Mononuclear cell (primary cell): ENCODE measurements around the gene UBA6. TPM values are rescaled to one million over a fixed set of nuclear protein-coding genes. Genes with fewer than 3 reads are reported as not detected.

ENCODE experiments used
- total RNA-seq: library from RNA; depleted of rRNA; stranded (reverse); fragments of >200 nt; gene quantifications from one replicate; pipeline ENCODE4 v1.2.3, GENCODE V29; 2012

Gene UBA6
- total RNA-seq, 1 donor: 87.8 TPM

Other genes with a start within 250 kb of the UBA6 start
- gene CENPC, start 155.7 kb downstream of the UBA6 start, total RNA-seq: 167 TPM
- gene STAP1, start 142.4 kb downstream of the UBA6 start, total RNA-seq: 13.0 TPM
- gene GNRHR, start 53.2 kb upstream of the UBA6 start, total RNA-seq: not detected
- not detected for gene TMPRSS11D, start 182.8 kb upstream of the UBA6 start, total RNA-seq